SIG-M5 treated with dmso at 0.1 percent for 504 hours (cell line): ENCODE data around the gene PHACTR4.
"Not testable (repeated sequence)": the region's sequence is repeated elsewhere in the genome, so short reads cannot be mapped to it uniquely, and the experiment has no call there.

ENCODE experiments used
- DNase-seq: peaks from one replicate; lab custom pipeline; 2025; ENCODE audit not compliant: unreplicated experiment; lab: John Stamatoyannopoulos, UW

Gene PHACTR4

DNA sequence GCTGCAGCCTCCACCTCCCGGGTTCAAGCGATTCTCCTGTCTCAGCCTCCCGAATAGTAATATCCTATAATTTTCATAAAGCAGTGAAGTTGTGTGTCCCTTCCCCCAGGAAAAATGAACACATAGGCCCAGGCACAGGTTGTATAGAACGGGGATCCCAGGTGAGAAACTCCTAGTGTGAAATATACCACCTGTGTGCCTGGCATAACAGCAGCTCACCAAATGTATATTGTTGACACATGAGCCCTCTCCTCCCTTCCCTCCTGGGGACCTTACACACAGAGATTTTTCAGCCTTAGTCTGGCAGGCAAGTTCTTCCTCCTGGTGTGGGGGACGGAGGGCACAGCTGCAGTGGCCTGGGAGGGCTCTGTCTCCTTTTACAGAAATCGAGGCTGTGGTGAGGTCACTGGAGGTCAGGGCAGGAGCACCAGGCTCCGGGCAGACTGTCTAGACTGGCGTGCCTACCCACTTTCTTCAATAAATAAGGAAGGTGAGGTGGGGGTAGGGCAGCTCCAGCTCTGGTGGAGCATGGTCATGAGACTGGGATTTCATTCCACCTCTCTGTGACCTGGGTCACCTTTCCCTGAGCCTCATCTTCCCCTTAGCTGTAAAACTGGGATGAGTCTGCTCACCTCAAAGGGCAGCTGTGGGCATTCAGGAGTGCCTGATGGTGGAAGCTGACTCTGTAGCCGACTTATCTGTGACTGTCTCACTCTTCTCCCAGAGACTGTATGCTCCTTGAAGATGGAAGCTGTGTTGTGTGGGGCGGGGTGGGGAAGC, 150.6 kb downstream of the PHACTR4 start:
- DNase-seq, result no peak

GRCh38 chr1:28520796-28521195, 151.3 kb downstream of the PHACTR4 start:
- DNase-seq, result not testable (repeated sequence)

GRCh38 chr1:28521502-28522164, 152.1 kb downstream of the PHACTR4 start:
- DNase-seq, result no peak

DNA sequence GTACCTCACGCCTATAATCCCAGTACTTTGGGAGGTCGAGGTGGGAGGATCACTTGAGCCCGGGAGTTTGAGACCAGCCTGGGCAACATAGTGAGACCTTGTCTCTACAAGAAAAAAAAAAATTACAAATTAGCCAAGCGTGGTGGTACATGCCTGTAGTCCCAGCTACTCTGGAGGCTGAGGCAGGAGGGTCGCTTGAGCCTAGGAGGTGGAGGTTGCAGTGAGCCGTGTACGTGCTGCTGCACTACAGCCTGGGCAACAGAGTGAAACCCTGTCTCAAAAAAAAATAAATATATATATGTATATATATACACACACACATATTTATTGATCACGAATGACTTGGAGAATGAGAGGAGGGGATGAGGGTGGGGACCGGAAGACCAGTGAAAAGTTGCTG, 153.0 kb downstream of the PHACTR4 start:
- DNase-seq, result not testable (repeated sequence)

DNA sequence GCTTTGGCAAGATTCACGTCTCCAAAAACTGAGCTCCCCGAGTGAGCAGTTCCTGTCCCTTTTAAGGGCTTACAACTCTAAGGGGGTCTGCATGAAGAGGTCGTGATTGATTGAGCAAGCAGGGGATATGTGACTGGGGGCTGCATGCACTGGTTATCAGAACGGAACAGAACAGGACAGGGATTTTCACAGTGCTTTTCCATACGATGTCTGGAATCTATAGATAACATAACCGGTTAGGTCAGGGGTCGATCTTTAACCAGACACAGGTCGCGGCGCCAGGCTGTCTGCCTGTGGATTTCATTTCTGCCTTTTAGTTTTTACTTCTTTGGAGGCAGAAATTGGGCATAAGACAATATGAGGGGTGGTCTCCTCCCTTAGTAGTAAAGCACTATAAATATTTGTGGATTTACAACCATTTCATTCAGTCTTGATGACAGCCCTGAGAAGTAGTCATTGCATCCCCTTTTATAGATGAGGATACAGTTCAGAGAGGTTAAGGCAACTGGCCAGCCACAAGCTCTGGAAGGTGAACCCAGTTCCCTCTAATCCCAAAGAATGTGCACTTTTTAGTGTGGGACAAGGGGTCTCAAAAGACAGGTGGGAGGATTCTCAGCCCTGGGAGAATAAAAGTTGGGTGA, 155.6 kb downstream of the PHACTR4 start:
- DNase-seq, result not testable (repeated sequence)

GRCh38 chr1:28526886-28527285, 157.3 kb downstream of the PHACTR4 start:
- peak; percentile 62 for DNase-seq

GRCh38 chr1:28530456-28530855, 160.9 kb downstream of the PHACTR4 start:
- no peak for DNase-seq

DNA sequence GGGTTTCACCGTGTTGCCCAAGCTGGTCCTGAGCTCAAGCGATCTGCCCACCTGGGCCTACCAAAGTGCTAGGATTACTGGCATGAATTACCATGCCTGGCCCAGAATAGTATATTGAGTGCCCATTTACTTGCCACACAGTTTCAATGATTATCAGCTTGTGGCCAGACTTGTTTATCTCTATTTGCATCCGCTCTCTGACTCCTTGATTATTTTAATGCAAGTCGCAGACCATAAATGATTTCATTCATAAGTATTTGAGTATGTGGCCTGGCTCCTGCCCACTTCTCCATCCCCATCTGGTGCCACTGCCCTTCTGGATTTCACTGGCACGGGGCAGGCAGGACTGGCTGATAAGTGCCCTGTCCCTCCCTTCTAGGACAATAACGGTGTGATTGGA, 165.1 kb downstream of the PHACTR4 start:
- DNase-seq, result no peak

GRCh38 chr1:28535180-28535579, 165.6 kb downstream of the PHACTR4 start:
- DNase-seq, result no peak

- no peak for DNase-seq
Observed at GRCh38 chr1:28537457-28538199, 168.1 kb downstream of the PHACTR4 start.

GRCh38 chr1:28538286-28538685, 168.7 kb downstream of the PHACTR4 start:
- DNase-seq, result no peak

DNA sequence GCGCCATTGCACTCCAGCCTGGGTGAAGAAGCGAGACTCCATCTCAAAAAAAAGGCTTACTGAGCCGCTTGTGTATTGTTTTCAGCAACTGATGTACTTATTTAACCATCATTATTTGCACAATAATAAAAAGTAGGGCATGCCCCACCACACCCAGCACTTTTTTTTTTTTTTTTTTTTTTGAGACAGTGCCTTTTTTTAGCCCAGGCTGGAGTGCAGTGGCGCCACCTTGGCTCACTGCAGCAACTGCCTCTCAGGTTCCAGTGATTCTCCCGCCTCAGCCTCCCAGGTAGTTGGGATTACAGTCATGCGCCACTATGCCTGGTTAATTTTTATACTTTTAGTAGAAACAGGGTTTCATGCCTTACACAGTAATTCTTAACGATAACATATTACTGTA, 171.1 kb downstream of the PHACTR4 start:
- DNase-seq, result no peak

GRCh38 chr1:28541414-28542015, 172.0 kb downstream of the PHACTR4 start:
- not testable (repeated sequence) for DNase-seq

GRCh38 chr1:28545246-28545628, 175.7 kb downstream of the PHACTR4 start:
- no peak for DNase-seq

DNA sequence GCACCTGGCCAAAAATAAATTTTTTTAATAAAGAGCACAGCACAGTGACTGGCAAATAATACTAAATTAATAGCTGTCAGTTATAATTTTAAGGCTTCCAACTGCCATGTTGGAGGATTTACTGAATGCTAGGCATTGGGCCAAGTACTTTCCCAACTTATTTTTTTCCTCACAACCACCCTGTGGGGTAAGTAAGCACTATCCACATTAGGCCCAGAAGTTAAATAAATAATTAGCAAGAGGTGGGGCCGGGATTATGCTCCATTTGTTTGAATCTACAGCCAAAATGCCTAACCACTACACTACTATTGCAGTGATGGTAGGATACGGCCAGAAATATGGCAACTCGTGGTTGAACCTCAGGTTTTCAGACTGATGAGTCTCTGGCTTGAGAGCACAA, 178.8 kb downstream of the PHACTR4 start:
- no peak for DNase-seq
